DND-41 (cell line): Measurements from ENCODE around the gene RSL24D1.

ENCODE experiments used
- CTCF ChIP-seq: IDR thresholded peaks from 2 replicates; pipeline ENCODE4 v1.5.1; 2012; ENCODE audit warnings: borderline replicate concordance, low read length, moderate library complexity, mild to moderate bottlenecking; ENCODE audit not compliant: poor library complexity, severe bottlenecking; ENCODE audit errors: extremely low read depth
- EZH2 ChIP-seq: IDR thresholded peaks from 3 replicates; pipeline ENCODE4 v1.6.1; 2012; ENCODE audit warnings: borderline replicate concordance, low read depth, mild to moderate bottlenecking, moderate library complexity, low read length, inconsistent platforms; ENCODE audit not compliant: severe bottlenecking

GRCh38 chr15:55151631-55152030, 45.1 kb downstream of the RSL24D1 start:
- no peak for TF ChIP-seq CTCF
- no peak for TF ChIP-seq EZH2
